ENCODE results near the gene CDKAL1.

- no peak for TF ChIP-seq CTCF (IDR thresholded peaks at IDR 0.05)
- TF ChIP-seq MLX (CRISPR knock-in tag; IDR thresholded peaks at IDR 0.05), result no peak
- no peak for TF ChIP-seq USF2 (CRISPR knock-in tag; IDR thresholded peaks at IDR 0.05)
- no peak for TF ChIP-seq ZNF425 (CRISPR knock-in tag; conservative IDR thresholded peaks at IDR 0.05)
- no peak for TF ChIP-seq FOXJ3 (CRISPR knock-in tag; IDR thresholded peaks at IDR 0.05; ENCODE audit: borderline replicate concordance)
- no peak for TF ChIP-seq NFYB (CRISPR knock-in tag; conservative IDR thresholded peaks at IDR 0.05; ENCODE audit: low read depth)
- no peak for TF ChIP-seq ESRRA (CRISPR knock-in tag; IDR thresholded peaks at IDR 0.05; ENCODE audit: borderline replicate concordance)
- TF ChIP-seq HMGA2 (CRISPR knock-in tag; IDR thresholded peaks at IDR 0.05), result no peak
- no peak for TF ChIP-seq SOX15 (CRISPR knock-in tag; IDR thresholded peaks at IDR 0.05)
- TF ChIP-seq ATF1 (CRISPR knock-in tag; IDR thresholded peaks at IDR 0.05), result no peak
- no peak for TF ChIP-seq CBFB (CRISPR knock-in tag; IDR thresholded peaks at IDR 0.05; ENCODE audit: low read depth)
- no peak for TF ChIP-seq JUN (CRISPR knock-in tag; IDR thresholded peaks at IDR 0.05)
These were observed 366.3 kb downstream of the CDKAL1 start for GRCh38 chr6:20900389-20901160.
